ENCODE results near the gene RTN4RL2. TPM values are rescaled to one million over a fixed set of nuclear protein-coding genes. Genes with fewer than 3 reads are reported as not detected.

RTN4RL2 gene
- total RNA-seq, 1 experiment from 2014 or later, result 7.0 TPM

DNA sequence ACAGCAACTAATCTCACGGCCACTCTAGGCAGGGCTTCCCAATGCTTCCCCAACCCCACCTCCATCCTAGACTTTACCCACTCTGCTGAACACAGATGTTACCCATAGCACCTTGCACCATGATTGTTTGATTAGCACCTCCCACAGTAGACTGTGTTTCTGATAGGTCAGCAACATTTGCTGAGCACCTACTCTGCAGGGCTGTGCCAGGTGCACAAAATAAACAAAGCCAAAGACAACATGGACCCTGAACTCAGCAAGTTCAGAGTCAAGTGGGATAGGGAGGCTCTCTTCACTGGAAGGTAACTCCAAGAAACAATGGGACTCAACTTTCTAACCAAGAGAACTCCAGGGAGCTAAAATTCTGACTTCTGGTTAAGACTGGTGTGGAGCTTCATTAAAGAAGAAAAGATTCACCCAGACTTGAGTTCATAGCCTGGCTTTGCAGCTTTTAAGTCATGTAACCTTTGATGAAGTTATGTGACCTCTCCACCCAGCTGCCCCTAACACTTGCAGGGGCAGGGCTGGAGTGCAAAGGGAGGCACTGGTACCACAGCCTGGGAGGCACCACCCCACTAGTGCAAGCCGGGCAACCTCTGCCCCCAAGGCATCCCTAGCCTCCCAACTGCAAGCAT lies 6.7 kb upstream of the RTN4RL2 start:
- no peak overlapping the region; the same call in 1 of the 2 replicates for H2BK15ac ChIP-seq (ENCODE audit: low read depth, low read length)
- Mint-ChIP-seq H3K4me3 (no peak overlapping the region), H3K4me1 (peaks cover 8 to 13% of the 10 kb centered on the region in 2 experiments), H3K36me3 (ENCODE audit: insufficient read depth in 1 of 3, low read depth in 3 of 3) (no peaks in the 10 kb centered on the region), H3K27ac (no peak overlapping the region), H3K9me3 (no peaks in the 10 kb centered on the region), H3K27me3 (ENCODE audit: low read depth) (peaks cover 80% of the 10 kb centered on the region)
- H2BK120ac ChIP-seq (ENCODE audit: low read depth, low read length, poor library complexity, severe bottlenecking), result no peak overlapping the region
- H3K14ac ChIP-seq (ENCODE audit: insufficient read depth, low read length), result no peak overlapping the region
- peaks cover 2% of the 10 kb centered on the region; the same call in 1 of the 2 replicates for H3K4me1 ChIP-seq (ENCODE audit: insufficient read depth, low read length)
- H3K4ac ChIP-seq (ENCODE audit: low read depth, low read length), result no peak overlapping the region
- no peak overlapping the region for H3K18ac ChIP-seq (ENCODE audit: insufficient read length, low read depth, low read length)
- H3K23ac ChIP-seq (ENCODE audit: insufficient read length, low read depth, low read length), result no peak overlapping the region
- H2BK5ac ChIP-seq (ENCODE audit: insufficient read length, low read length), result no peak overlapping the region
- H4K8ac ChIP-seq (replicated peaks; ENCODE audit: insufficient read length, low read depth, low read length), result no peak overlapping the region
- no peak overlapping the region for H2AK5ac ChIP-seq (ENCODE audit: insufficient read length, low read length)
- H3T11ph ChIP-seq (ENCODE audit: low read length), result no peak overlapping the region
- H3K9me3 ChIP-seq (ENCODE audit: control insufficient read depth, low read depth, low read length), result no peaks in the 10 kb centered on the region
- H4K20me1 ChIP-seq (ENCODE audit: control insufficient read depth, insufficient read depth, insufficient read length), result no peaks in the 10 kb centered on the region
- H2BK12ac ChIP-seq (ENCODE audit: insufficient read length, low read depth, low read length), result no peak overlapping the region
- H4K5ac ChIP-seq (ENCODE audit: insufficient read length, low read depth, low read length), result no peak overlapping the region
- H3K4me2 ChIP-seq (ENCODE audit: insufficient read depth, insufficient read length, low read length), result no peak overlapping the region
- H3K56ac ChIP-seq (ENCODE audit: insufficient read length, low read depth, low read length), result no peak overlapping the region
- H3K23me2 ChIP-seq (ENCODE audit: insufficient read length, low read depth, low read length, poor library complexity, severe bottlenecking), result peaks cover 12% of the 10 kb centered on the region
- no peak overlapping the region for H3K9ac ChIP-seq (ENCODE audit: extremely low read depth, insufficient read length, low read length)
- TF ChIP-seq, protein P1, sequence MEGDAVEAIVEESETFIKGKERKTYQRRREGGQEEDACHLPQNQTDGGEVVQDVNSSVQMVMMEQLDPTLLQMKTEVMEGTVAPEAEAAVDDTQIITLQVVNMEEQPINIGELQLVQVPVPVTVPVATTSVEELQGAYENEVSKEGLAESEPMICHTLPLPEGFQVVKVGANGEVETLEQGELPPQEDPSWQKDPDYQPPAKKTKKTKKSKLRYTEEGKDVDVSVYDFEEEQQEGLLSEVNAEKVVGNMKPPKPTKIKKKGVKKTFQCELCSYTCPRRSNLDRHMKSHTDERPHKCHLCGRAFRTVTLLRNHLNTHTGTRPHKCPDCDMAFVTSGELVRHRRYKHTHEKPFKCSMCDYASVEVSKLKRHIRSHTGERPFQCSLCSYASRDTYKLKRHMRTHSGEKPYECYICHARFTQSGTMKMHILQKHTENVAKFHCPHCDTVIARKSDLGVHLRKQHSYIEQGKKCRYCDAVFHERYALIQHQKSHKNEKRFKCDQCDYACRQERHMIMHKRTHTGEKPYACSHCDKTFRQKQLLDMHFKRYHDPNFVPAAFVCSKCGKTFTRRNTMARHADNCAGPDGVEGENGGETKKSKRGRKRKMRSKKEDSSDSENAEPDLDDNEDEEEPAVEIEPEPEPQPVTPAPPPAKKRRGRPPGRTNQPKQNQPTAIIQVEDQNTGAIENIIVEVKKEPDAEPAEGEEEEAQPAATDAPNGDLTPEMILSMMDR (conservative IDR thresholded peaks at IDR 0.05), result no peak
- DNase-seq, result no peak
- H3K27me3 ChIP-seq (ENCODE audit: insufficient read depth, low read length), result no peaks in the 10 kb centered on the region; the same call in 1 of the 2 replicates
- no peaks in the 10 kb centered on the region for H3K79me2 ChIP-seq (ENCODE audit: insufficient read depth, low read length)
- H2BK20ac ChIP-seq (ENCODE audit: low read depth, low read length, poor library complexity, severe bottlenecking), result no peak overlapping the region
- WGBS (ENCODE audit: extremely low coverage, insufficient read length, low lambda C conversion rate), result no CpG with 5 or more reads among the region's 2 CpGs
- H3K79me1 ChIP-seq (ENCODE audit: insufficient read depth, low read depth, low read length, poor library complexity, severe bottlenecking), result no peaks in the 10 kb centered on the region
- H2AFZ ChIP-seq (ENCODE audit: low read length), result no peak overlapping the region
- no peak overlapping the region for H4K91ac ChIP-seq (ENCODE audit: insufficient read length, low read depth, low read length)
- H3K27ac ChIP-seq (ENCODE audit: insufficient read length, low read depth, low read length), result no peak overlapping the region
